Adrenal gland (tissue), 12 donors: ENCODE results near the gene SCUBE1. TPM values are rescaled to one million over a fixed set of nuclear protein-coding genes. Genes with fewer than 3 reads are reported as not detected.

Experiments used
- DNase-seq, 7 donors: peaks; one replicate each; pipeline ENCODE4 v3.0.0-alpha.2; 2019 to 2020
- H3K27ac ChIP-seq, 5 donors: fragments of 200-600 bp; sonication (generic) in 4 of 5; 1 replicate in 3 of 5; 2 replicates in 2 of 5; pipeline versions ENCODE4 v1.5.1 to v1.8.0; 2016 to 2020; ENCODE audit warnings: mild to moderate bottlenecking in 1 of 5
- H3K27me3 ChIP-seq: fragments of 200-600 bp; 2 replicates; pipeline ENCODE4 v1.8.0; 2021
- H3K36me3 ChIP-seq, 2 donors: fragments of 200-600 bp; replicated peaks in 1 of 2; 1 replicate in 1 of 2; 2 replicates in 1 of 2; pipeline versions ENCODE4 v1.5.1 to v1.8.0; 2018 to 2022
- H3K4me1 ChIP-seq, 2 donors: fragments of 200-600 bp; replicated peaks in 1 of 2; 1 replicate in 1 of 2; 2 replicates in 1 of 2; pipeline versions ENCODE4 v1.5.1 to v1.8.0; 2018 to 2021
- H3K4me3 ChIP-seq, 4 donors: fragments of 200-600 bp; sonication (generic) in 3 of 4; one replicate each; pipeline ENCODE4 v1.5.1; 2016 to 2018
- H3K9me3 ChIP-seq, 3 donors: fragments of 200-600 bp; sonication (generic) in 1 of 3; replicated peaks in 1 of 3; 1 replicate in 2 of 3; 2 replicates in 1 of 3; pipeline versions ENCODE4 v1.5.1 to v1.8.0; 2016 to 2021
- POLR2A ChIP-seq, 2 donors: fragments of 450-650 bp; IDR thresholded peaks; one replicate each; pipeline ENCODE4 v1.6.1; 2017; ENCODE audit warnings: antibody characterized with exemption in 2 of 2, mild to moderate bottlenecking in 2 of 2, moderate library complexity in 1 of 2
- WGBS, 4 donors: extraction: QIAGEN DNeasy Blood & Tissue Kit in 2 of 4; methylation state at CpG; one replicate each; pipeline versions ENCODE4 v1.1.5 to v1.1.7; 2013 to 2017; 5-methylcytosine and 5-hydroxymethylcytosine counted together
- intact Hi-C, 2 donors: fragments of 100-400 bp; cut with DNase I; formaldehyde crosslinking; loops; one replicate each; pipeline versions ENCODE4 v1.14.1 to v1.15.0; 2022 to 2023
- polyA plus RNA-seq, 3 donors: library from polyadenylated mRNA; stranded (reverse); fragments of 200-250 nt in 2 of 3; fragments of 350-450 nt in 1 of 3; fragmentation: Illumina TruSeq in 1 of 3; extraction: RNeasy Lipid Tissue Mini Kit (QIAGEN cat#74804) in 1 of 3; gene quantifications; one replicate each; pipeline ENCODE4 v1.2.3, GENCODE V29; 2013 to 2014
- total RNA-seq, 9 donors: library from RNA; depleted of rRNA in 4 of 9; stranded (reverse); fragments of >200 nt in 4 of 9; fragments of 120-200 nt in 1 of 9; fragmentation: NEBNext Ultra II Directional in 1 of 9; extraction: Animal tissue kit (Norgen Biotek cat#: 25700) in 1 of 9; gene quantifications; one replicate each; pipeline versions ENCODE4 v1.1.0 to v1.2.4, GENCODE V29; 2013 to 2023
- TF ChIP-seq, protein P1 (sequence below), 6 experiments: fragments of 450-650 bp in 4 of 6; fragments of 200-600 bp in 2 of 6; sonication (generic) in 1 of 6; IDR thresholded peaks; 1 replicate in 5 of 6; 2 replicates in 1 of 6; pipeline versions ENCODE4 v1.5.1 to v1.8.0; 2016 to 2021; ENCODE audit warnings: antibody characterized with exemption in 6 of 6, mild to moderate bottlenecking in 2 of 6, moderate library complexity in 1 of 6
- donor health status: healthy with polysubstance abuse.
- donor health status: Bipolar disorder and iron deficiency.
- donor health status: DM: yes; HTN: yes; CAD: no.
- donor health status: DM: no; HTN: no; CAD: no.
- donor health status: DM: no; HTN: no; CAD: no.
- donor health status: DM: yes; HTN: yes; CAD: no.

Gene SCUBE1
- total and polyA plus RNA-seq, 12 donors, result 1.4 to 34.0 (median 8.8) TPM

DNA sequence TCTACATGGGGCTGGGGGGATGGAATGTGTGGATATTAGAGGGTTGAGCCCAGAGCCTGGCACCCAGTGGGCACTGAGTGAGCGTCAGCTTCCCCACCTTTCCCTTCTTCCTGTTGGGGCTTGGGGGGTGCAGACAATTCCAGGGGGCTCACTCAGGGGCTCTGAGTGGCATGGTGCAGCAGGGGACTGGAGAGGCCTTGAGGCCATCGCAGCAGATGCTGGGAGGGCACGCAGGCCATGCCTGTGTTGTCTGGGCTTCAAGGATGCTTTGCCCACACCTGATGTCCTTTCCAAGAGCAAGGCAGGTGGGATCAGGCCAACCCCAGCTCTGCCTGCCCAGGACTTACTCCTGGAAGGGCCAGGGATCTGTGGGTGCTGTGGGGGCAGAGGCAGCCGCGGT is 145.0 kb downstream of the SCUBE1 start:
- no peak overlapping the region for H3K27ac ChIP-seq
- H3K36me3 ChIP-seq, result no peaks in the 10 kb centered on the region
- no peak for TF ChIP-seq POLR2A (IDR thresholded peaks at IDR 0.05)
- TF ChIP-seq, protein P1, sequence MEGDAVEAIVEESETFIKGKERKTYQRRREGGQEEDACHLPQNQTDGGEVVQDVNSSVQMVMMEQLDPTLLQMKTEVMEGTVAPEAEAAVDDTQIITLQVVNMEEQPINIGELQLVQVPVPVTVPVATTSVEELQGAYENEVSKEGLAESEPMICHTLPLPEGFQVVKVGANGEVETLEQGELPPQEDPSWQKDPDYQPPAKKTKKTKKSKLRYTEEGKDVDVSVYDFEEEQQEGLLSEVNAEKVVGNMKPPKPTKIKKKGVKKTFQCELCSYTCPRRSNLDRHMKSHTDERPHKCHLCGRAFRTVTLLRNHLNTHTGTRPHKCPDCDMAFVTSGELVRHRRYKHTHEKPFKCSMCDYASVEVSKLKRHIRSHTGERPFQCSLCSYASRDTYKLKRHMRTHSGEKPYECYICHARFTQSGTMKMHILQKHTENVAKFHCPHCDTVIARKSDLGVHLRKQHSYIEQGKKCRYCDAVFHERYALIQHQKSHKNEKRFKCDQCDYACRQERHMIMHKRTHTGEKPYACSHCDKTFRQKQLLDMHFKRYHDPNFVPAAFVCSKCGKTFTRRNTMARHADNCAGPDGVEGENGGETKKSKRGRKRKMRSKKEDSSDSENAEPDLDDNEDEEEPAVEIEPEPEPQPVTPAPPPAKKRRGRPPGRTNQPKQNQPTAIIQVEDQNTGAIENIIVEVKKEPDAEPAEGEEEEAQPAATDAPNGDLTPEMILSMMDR (IDR thresholded peaks at IDR 0.05), result no peak
- H3K4me3 ChIP-seq, result no peak overlapping the region
- DNase-seq, result no peak
- no peaks in the 10 kb centered on the region for H3K9me3 ChIP-seq
- intact Hi-C loops, result no loop called here
- no peaks in the 10 kb centered on the region for H3K27me3 ChIP-seq
- 62 to 74% (median 71%) methylated on average over 3 to 5 of the region's 5 CpGs for WGBS, 4 donors
- peaks cover 6 to 16% of the 10 kb centered on the region in 2 donors for H3K4me1 ChIP-seq

DNA sequence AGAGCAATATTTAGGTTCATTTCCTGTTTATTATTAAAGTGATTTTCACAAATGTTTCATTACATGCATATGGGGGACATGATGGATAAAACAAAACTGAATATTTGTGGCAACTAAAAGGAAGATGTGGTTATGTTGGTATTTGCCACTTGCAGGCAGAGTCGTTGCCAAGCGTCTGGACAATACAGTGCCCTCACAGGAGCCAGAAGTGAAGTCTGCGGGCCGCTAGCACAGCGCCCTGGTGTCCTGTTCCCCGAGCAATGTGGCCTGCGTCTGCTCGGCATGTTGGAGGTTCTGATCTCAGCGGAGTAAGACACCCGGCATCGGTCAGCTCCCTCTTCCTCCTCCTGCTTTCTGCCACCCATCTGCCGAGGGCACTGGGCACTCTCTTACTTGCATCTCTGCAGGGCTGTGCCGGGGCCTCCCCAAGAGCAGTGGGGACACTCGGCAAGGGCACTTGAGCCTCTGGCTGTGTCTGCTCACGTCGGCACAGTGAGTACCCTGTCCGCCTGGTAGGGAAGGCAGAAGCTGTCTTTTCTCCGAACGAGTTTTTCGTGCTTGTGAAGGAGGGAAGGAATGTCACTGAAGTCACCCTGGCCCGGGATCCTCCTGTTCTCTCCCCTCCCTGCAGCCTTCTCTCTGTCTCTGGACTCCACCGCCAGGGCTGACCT is 145.8 kb downstream of the SCUBE1 start:
- Histone ChIP-seq H3K9me3 (no peaks in the 10 kb centered on the region), H3K27me3 (no peaks in the 10 kb centered on the region), H3K4me1 (peaks cover 0 to 8% of the 10 kb centered on the region in 2 donors), H3K27ac (no peak overlapping the region), H3K4me3 (no peak overlapping the region), H3K36me3 (no peaks in the 10 kb centered on the region)
- no peak for DNase-seq
- intact Hi-C loops, result no loop called here
- no peak for TF ChIP-seq POLR2A (IDR thresholded peaks at IDR 0.05)
- TF ChIP-seq, protein P1 (IDR thresholded peaks at IDR 0.05), result no peak
- WGBS, 4 donors, result 79 to 81% (median 79%) methylated on average over 15 to 22 of the region's 22 CpGs

DNA sequence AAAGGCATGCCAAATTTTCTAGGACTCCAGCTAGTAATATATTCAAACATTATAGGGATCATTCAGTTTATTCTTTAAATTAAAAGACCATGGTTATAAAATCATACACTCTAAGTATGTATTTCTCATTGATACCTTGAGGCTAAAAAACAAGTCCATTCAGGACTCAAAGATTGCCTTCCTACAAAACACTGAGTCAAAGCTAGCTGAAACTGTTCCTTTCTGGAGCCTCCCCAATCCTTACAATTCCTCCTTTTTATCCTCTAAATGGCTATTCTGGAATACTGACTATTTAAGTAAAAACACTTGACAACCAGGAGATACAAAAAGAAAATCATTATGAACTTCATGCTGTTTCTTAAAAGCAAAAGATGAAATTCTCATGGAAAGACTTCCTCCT is 151.3 kb downstream of the SCUBE1 start:
- H3K27me3 ChIP-seq, result no peaks in the 10 kb centered on the region
- no peak for DNase-seq
- no peaks in the 10 kb centered on the region for H3K9me3 ChIP-seq
- intact Hi-C loops, result no loop called here
- H3K36me3 ChIP-seq, result no peaks in the 10 kb centered on the region
- no peak overlapping the region for H3K4me3 ChIP-seq
- no peak overlapping the region for H3K27ac ChIP-seq
- TF ChIP-seq, protein P1 (IDR thresholded peaks at IDR 0.05), result no peak
- H3K4me1 ChIP-seq, result no peaks in the 10 kb centered on the region

DNA sequence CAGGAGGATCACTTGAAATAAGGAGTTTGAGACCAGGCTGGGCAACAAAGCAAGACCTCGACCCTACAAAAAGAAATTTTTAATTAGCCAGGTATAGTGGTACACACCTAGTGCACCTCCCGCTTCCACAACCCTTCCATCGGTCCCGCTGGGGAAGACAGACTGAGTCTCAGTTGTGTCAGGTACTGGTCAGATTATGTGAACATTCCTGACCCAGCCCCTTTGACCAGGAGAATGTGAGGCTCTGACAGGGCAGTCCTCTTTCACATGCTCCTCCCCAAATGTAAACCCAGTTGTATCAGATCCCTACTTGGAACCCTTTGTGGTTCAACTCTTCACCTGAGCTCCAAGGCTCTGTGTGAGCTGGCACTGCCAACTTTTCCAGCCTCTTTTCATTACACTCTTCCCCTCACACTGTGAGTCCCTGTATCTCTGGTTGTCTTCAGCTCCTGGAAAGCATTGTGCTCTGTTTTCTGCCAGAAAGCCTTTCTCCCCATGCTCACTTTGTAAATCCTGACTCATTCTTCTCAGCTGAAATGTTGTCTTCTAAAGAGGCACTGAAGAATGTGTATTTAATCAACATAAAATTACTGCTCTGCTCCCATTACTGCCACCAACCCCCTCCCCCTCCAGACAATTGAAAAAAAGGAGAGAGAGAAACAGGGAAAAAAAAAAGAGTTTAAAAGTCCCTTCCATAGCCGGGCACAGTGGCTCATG is 154.2 kb downstream of the SCUBE1 start:
- Histone ChIP-seq H3K4me1 (peaks cover 14 to 20% of the 10 kb centered on the region in 2 donors), H3K36me3 (no peaks in the 10 kb centered on the region), H3K27ac (no peak overlapping the region), H3K4me3 (no peak overlapping the region), H3K27me3 (no peaks in the 10 kb centered on the region), H3K9me3 (no peaks in the 10 kb centered on the region)
- WGBS, 4 donors, result 85 to 93% (median 90%) methylated on average over 5 of the region's 5 CpGs
- intact Hi-C loops, result no loop called here
- TF ChIP-seq, protein P1 (IDR thresholded peaks at IDR 0.05), result no peak
- TF ChIP-seq POLR2A (IDR thresholded peaks at IDR 0.05), result no peak
- no peak for DNase-seq
